HG03280 (cell line): Measurements from ENCODE around the gene LLGL2.

Experiments
- ATAC-seq: cut with Tn5 transposase; IDR thresholded peaks from one replicate; pipeline ENCODE4 v1.9.1; 2021; ENCODE audit warnings: mild to moderate bottlenecking, moderate library complexity; ENCODE audit not compliant: unreplicated experiment

LLGL2 gene

DNA sequence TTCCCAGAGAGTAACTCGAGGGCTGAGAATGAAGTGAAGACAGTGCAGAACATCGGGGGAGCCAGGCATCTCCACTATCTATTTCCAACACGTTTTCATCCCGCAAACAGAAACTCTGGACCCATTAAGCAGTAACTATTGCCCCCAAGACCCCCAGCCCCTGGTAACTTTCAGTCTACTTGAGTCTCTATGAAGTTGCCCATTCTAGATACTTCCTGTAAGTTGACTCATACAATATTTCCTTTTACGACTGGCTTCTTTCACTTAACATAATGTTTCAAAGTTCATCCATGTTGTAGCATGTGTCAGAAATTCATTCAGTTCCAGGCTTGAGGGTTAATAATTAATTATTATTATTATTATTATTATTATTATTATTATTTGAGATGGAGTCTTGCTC is 81.6 kb downstream of the LLGL2 start:
- no peak for ATAC-seq

DNA sequence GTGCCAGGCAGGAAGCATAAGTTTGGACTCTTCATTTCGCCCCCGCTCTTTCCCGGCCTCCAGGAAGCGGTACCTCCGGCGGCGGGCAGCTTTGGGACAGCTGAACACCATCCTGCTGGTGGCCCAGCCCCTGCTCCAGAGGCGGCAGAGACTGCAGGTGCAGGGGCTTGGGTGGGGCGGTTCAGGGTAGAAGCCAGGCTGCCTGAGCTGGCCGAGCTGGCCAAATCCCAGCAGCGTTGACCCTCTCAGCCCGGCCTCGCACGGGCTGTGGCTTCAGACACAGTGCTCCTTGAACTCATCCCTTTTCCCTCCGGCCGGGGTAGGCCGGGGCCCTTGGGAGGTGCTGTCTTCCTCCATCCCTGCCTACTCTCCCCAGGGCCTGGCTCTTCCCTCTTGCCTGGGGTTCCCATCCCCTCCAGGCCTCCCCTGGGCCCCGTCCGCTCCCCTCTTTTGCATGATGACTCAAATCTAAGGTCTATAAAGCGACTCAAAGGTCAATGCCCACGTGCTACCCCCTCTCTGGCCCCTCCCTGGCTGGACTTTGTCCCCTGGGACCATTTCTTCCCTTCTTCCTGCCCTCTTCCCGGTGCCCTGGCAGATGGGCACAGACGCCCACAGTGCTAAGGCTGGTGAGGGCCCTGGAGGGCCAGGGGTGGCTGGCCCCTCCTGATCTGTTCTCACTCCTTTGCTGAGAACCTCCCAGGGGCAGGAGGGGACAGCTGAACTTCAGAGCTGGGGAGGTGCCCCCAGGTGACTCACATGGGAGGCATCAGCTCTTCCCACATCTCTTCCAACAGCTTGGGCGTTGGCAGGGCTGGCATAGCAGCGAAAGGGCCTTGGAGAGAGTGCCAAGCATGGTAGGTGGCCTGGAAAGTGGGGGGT is 84.8 kb downstream of the LLGL2 start:
- ATAC-seq: no peak

DNA sequence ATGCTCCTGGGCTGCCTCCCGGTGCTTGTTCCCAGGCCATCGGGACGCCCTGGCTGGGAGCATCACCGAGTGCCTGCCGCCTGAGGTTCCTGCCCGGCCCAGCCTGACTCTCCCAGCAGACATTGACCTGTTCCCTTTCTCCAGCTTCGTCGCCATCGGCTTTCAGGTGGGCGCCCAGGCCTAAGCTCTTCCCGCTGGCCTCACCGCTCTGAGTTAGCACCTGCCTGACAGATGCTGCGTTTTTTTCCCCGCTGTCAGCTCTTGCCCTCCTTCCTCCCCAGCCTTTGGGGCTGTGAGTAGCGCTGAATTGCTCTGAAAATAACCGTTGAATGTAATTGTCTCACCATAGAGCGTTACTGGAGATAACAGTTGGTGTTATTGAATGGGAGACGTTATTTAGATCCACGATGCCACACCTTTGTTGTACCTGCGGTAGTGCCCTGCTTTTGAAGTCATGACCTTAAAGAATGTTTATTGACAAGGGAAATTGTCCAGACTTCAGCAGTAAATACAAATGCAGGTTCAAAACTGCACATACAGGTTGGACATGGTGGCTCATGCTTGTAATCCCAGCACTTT is 86.4 kb downstream of the LLGL2 start:
- no peak for ATAC-seq

DNA sequence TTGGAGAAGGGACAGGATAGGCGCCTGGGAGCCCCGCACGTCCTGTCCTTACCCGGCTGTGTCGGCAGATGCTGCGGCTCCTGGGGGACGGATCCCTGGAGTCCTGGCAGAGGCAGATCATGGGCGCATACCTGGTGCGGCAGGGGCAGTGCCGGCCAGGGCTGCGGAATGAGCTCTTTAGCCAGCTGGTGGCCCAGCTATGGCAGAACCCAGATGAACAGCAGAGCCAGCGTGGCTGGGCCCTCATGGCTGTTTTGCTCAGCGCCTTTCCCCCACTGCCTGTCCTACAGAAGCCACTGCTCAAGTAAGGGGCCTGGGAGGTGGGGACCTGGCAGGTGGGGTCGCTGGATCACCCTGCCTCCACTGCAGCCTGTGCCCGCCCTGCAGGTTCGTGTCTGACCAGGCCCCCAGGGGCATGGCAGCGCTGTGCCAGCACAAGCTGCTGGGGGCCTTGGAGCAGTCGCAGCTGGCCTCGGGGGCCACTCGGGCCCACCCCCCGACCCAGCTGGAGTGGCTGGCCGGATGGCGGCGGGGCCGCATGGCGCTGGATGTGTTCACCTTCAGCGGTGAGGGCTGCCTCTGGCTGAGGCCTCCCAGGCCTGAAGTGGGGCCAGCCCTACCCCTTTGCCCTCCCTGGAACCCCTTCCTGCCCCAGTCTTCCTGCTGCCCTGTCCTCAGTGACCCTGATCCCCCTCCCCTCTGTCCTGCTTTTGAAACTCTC is 87.6 kb downstream of the LLGL2 start:
- ATAC-seq: no peak

DNA sequence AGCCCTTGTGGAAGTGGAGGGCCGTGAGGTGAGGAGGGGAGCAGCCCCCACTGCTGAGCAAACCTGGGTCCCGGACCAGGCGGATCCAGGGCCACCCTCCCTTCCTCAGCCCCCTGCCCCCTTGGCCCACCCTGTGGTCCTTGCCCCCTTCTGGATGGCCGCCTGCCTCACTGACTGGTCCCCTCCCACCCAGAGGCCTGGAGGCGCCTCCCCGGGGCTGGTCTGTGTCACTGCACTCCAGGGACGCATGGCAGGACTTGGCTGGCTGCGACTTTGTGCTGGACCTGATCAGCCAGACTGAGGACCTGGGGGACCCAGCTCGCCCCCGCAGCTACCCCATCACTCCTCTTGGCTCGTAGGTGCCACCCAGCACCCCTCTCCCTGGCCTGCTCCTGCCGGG is 88.5 kb downstream of the LLGL2 start:
- no peak for ATAC-seq

DNA sequence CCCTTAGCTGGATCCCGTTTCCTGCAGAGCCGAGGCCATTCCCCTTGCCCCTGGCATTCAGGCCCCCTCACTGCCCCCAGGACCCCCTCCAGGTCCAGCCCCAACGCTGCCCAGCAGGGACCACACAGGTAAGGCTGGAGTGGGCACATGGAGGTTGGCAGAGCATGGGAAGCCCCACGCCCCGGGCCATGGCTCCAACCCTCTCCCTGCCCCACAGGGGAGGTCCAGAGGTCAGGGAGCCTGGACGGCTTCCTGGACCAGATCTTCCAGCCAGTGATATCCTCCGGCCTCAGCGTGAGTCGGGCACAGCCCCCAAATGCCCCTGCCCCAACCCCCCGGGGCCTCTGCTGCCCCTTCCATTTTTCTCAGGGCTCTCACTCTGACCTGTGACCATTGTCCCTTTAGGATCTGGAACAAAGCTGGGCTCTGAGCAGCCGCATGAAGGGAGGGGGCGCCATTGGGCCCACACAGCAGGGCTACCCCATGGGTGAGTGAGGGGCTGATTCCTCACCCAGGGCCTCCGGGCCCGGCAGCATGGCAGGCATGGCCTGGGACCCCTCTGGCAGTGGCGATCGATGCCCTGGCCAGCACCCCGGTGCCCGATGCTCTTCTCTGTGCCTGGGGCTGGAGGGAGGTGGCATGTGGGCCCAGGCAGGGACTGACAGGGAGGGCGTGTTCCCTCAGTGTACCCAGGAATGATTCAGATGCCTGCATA is 89.2 kb downstream of the LLGL2 start:
- ATAC-seq: no peak

DNA sequence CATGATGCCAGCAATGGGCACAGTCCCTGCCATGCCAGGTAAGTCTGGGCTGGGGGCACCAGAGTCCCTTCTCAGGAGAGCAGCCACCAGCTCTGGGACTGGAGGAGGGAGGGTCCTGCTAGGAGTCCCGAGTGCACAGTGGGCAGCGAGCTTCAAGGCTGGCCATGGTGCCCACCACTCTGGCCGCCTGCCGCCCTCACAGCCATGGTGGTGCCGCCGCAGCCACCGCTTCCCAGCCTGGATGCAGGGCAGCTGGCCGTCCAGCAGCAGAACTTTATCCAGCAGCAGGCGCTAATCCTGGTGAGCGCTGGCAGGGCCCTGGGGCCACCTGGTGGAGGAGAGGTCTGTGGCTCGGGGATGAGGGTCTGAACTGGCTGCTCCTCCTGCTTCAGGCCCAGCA is 89.8 kb downstream of the LLGL2 start:
- no peak for ATAC-seq

DNA sequence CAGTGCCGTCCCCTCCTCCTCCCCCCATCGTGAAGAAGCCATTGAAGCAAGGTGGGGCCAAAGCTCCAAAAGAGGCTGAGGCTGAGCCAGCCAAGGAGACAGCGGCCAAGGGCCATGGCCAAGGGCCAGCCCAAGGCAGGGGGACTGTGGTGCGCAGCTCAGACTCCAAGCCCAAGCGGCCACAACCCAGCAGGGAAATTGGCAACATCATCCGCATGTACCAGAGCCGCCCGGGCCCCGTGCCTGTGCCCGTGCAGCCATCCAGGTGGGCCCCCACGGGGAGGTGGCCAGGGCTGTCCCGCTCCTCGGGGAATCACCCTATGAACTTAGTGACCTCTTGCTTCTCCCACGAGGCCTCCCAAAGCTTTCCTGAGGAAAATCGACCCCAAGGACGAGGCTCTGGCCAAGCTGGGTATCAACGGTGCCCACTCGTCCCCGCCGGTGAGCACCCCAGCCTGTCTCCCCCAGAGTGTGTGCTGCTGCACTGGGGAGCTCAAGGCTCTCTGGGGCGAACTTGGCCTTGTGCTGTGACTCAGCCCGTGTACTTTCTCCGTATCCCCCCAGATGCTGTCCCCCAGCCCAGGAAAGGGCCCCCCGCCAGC is 91.1 kb downstream of the LLGL2 start:
- ATAC-seq: no peak

DNA sequence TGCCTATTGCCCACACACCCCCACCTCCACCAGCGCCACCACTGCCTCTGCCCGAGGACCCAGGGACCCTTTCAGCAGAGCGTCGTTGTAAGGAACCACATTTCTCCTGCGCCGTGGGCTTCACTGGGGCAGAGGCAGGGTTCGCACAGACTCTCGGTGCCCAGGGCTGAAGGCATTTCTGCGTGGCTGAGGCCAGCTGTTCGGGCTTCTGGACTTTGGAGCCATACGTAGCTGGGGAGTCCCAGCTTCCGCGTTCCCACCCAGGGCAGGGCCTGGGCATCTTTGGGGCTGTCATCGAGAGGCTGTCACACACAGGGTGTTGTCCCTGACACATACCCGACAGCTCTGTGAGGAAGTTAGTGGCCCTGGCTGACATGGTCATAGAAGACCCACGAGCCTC is 91.7 kb downstream of the LLGL2 start:
- ATAC-seq: no peak

DNA sequence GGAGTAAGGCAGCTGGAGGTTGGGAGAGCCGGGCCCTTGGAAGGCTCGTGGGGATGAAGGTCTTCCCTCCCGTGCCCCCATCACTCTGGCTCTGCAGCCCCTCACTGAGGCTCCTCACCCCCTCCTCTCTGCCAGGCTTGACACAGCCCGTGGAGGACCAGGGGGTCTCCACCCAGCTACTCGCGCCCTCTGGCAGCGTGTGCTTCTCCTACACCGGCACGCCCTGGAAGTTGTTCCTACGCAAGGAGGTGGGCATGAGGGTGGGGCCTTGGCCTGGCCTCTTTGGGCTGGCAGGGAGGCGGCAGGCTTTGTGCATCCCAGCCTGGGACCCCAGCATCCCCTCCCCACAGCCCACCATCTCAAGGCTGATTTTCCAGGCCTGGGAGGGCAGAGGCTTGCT is 92.2 kb downstream of the LLGL2 start:
- no peak for ATAC-seq

DNA sequence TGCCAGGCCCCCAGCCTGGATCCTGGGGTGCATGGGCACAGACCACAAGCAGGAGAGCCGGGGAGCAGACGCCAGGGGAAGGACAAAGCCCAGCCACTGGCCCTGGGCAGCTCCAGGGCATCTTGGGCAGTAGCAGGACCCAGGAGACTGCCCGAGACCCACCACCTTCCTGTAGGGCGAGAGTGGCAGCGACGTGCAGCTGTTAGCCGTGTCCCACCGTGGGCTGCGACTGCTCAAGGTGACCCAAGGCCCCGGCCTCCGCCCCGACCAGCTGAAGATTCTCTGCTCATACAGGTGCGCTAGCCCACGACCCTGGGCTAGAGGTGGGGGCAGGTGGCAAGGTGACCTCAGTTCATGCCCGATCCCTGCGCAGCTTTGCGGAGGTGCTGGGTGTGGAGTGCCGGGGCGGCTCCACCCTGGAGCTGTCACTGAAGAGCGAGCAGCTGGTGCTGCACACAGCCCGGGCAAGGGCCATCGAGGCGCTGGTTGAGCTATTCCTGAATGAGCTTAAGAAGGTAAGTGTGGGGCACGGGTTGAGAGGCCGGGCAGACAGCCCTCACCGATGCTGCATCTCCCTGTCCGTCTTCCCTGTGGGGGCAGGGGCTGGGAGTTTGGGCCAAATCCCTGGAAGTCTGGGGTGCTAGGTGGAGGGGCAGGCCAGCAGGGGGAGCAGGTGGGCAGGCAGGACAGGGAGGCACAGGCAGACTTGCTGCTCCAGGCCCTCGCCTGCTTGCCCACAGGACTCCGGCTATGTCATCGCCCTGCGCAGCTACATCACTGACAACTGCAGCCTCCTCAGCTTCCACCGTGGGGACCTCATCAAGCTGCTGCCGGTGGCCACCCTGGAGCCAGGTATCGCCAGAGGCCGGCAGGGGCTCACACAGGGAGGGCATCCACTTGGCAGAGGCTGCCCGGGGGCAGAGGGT is 94.3 kb downstream of the LLGL2 start:
- ATAC-seq: no peak

DNA sequence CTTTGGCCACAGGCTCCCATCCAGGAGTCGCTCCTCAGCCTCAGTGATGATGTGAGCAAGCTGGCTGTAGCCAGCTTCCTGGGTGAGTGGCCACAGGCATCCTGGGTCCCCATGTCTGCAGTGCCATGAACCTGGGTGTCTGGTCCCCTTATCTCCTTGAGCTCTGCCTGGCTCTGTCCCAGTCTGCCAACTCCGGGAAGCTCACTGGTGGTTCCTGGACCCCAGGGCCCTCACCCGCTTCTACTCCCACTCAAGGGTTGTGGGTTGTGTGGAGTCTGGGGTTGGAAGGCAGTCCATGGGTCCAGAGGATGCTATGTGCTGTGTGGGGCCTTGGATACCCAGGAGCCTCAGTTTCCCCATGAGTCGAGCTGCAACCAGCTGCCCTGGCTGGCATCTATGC is 96.0 kb downstream of the LLGL2 start:
- no peak for ATAC-seq

DNA sequence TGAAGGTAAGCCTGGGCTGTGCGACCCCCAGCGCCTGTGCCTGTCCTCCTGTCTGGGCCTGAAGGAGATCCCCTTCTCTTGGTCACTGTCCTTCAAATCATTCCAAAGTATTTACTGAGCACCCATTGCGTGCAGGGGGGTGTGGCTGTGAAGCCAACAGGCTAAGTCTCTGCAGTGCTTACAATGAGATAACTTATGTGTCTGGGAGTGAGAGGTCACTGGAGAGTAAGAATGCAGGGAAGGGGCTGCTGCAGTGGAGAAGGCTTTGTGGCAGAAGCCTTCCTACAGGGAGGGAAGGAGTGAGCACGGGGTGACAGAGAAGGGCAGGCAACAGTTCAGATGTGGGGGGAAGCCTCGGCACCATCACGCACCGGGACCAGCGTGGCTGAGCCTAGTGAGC is 96.6 kb downstream of the LLGL2 start:
- ATAC-seq: no peak

DNA sequence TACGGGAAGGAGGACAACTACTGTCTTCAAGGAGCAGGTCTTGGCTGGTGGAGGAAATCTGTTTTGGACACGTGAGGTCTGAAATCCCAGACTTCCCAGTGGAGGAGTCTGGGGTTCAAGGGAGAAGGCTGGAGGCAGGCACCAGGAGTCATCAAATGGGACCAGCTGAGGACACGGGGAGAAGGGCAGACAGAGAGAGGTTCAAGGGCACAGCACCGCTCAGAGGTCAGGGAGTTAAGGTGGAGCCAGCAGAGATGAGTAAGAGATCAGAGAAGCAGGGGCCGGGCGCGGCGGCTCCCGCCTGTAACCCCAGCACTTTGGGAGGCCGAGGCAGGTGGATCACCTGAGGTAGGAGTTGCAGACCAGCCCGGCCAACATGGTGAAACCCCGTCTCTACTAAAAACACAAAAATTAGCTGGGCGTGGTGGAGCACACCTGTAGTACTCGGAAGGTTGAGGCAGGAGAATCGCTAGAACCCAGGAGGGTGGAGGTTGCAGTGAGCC is 97.3 kb downstream of the LLGL2 start:
- no peak for ATAC-seq

DNA sequence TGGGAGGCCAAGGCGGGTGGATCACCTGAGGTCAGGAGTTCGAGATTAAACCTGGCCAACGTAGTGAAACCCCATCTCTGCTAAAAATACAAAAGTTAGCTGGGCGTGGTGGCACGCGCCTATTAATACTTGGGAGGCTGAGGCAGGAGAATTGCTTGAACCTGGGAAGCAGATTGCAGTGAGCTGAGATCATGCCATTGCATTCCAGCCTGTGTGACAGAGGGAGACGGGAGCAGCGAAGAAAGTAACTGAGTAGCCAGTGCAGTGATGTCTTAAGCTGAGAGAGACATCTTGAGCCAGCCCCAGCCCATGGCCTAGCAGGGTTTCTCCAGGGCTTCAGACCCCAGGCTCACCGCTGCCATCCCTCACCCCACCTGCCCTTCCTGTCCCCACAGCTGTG is 97.9 kb downstream of the LLGL2 start:
- no peak for ATAC-seq

DNA sequence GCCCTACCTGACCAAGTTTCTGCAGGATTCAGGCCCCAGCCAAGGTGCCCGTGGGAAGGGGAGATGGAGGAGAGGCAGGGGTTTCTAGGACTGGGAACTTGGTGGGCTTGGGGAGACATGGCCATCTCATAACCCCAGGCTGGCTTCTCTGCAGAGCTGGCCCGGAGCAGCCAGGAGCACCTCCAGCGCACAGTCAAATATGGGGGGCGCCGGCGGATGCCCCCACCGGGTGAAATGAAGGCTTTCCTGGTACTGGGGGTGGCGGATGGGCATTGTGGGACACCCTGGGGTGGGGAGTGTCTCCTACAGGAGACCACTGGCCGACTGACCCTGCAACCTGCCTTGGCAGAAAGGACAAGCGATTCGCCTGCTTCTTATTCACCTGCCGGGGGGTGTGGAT is 98.5 kb downstream of the LLGL2 start:
- no peak for ATAC-seq
